SH-SY5Y (cell line): Measurements from ENCODE around the gene SHISA9.

Source experiments
- GATA2 ChIP-seq: IDR thresholded peaks from 2 replicates; pipeline ENCODE4 v1.6.1; 2011; ENCODE audit warnings: mild to moderate bottlenecking, low read depth, low read length
- GATA3 ChIP-seq: IDR thresholded peaks from 2 replicates; pipeline ENCODE4 v1.6.1; 2011; ENCODE audit warnings: low read depth, mild to moderate bottlenecking, low read length, moderate library complexity

- no peak for TF ChIP-seq GATA2
- TF ChIP-seq GATA3 = no peak
Measured at GRCh38 chr16:12972246-12972645, 70.8 kb downstream of the SHISA9 start.
